WTC11 (cell line): ENCODE results near the gene MGMT. TPM values are rescaled to one million over a fixed set of nuclear protein-coding genes. Genes with fewer than 3 reads are reported as not detected.

Source experiments
- ATAC-seq: fragments of 200-7000 bp; cut with Tn5 transposase; 2 replicates; pipeline ENCODE4 v1.10.0; 2021; ENCODE audit warnings: mild to moderate bottlenecking, moderate library complexity
- CTCF ChIA-PET: fragments of 300-600 bp; sonication (Branson Sonifier 250); formaldehyde crosslinking; loops from one replicate; lab custom pipeline; 2021; ENCODE audit warnings: antibody characterized with exemption; lab: Charles Lee
- POLR2A ChIA-PET: fragments of 350-600 bp; sonication (Branson Sonifier 250); formaldehyde crosslinking; loops from one replicate; lab custom pipeline; 2021; ENCODE audit warnings: antibody characterized with exemption; lab: Charles Lee
- DNase-seq: peaks from one replicate; pipeline ENCODE4 v3.0.0; 2021; ENCODE audit warnings: low spot score
- H3K27ac Mint-ChIP-seq: 2 replicates; pipeline ENCODE4 v1.8.0; 2021; ENCODE audit warnings: mixed read lengths
- H3K27me3 Mint-ChIP-seq: 2 replicates; pipeline ENCODE4 v1.8.0; 2021; ENCODE audit warnings: low read depth, mild to moderate bottlenecking, moderate library complexity, mixed read lengths
- H3K36me3 Mint-ChIP-seq: 2 replicates; pipeline ENCODE4 v1.8.0; 2021; ENCODE audit warnings: mixed read lengths
- H3K4me1 Mint-ChIP-seq: 2 replicates; pipeline ENCODE4 v1.8.0; 2022; ENCODE audit warnings: mixed read lengths
- H3K4me3 Mint-ChIP-seq: 2 replicates; pipeline ENCODE4 v1.8.0; 2021; ENCODE audit warnings: mild to moderate bottlenecking, moderate library complexity, mixed read lengths
- H3K9me3 Mint-ChIP-seq: 2 replicates; pipeline ENCODE4 v1.8.0; 2021; ENCODE audit warnings: mixed read lengths
- ETV6 ChIP-seq: sonication (generic); formaldehyde crosslinking; IDR thresholded peaks from 2 replicates; pipeline ENCODE4 v1.8.1; 2022; ENCODE audit warnings: mild to moderate bottlenecking, missing genetic modification reagents
- GABPB1 ChIP-seq: sonication (generic); formaldehyde crosslinking; IDR thresholded peaks from 2 replicates; pipeline ENCODE4 v1.8.1; 2023; ENCODE audit warnings: mild to moderate bottlenecking, missing genetic modification reagents
- GRHL2 ChIP-seq: fragments of 250-450 bp; sonication (Bioruptor Pico); IDR thresholded peaks from 2 replicates; pipeline ENCODE4 v1.8.0; 2022; ENCODE audit warnings: mild to moderate bottlenecking, moderate library complexity; ENCODE audit not compliant: insufficient replicate concordance, severe bottlenecking
- IRF2 ChIP-seq: sonication (generic); formaldehyde crosslinking; IDR thresholded peaks from 2 replicates; pipeline ENCODE4 v1.8.0; 2022; ENCODE audit warnings: low read depth, missing genetic modification reagents, borderline replicate concordance
- NFATC4 ChIP-seq: fragments of 250-450 bp; sonication (Bioruptor Pico); IDR thresholded peaks from 2 replicates; pipeline ENCODE4 v1.9.0; 2021; ENCODE audit warnings: mild to moderate bottlenecking
- NR2C2 ChIP-seq: sonication (generic); formaldehyde crosslinking; IDR thresholded peaks from 2 replicates; pipeline ENCODE4 v1.8.0; 2022; ENCODE audit warnings: mild to moderate bottlenecking, missing genetic modification reagents
- RORB ChIP-seq: fragments of 250-450 bp; sonication (Bioruptor Pico); IDR thresholded peaks from 2 replicates; pipeline ENCODE4 v1.9.0; 2021; ENCODE audit warnings: mild to moderate bottlenecking
- SMAD3 ChIP-seq: sonication (generic); formaldehyde crosslinking; IDR thresholded peaks from 2 replicates; pipeline ENCODE4 v1.8.0; 2022; ENCODE audit warnings: missing genetic modification reagents, mild to moderate bottlenecking, borderline replicate concordance
- TCF7 ChIP-seq: sonication (generic); formaldehyde crosslinking; IDR thresholded peaks from 2 replicates; pipeline ENCODE4 v1.8.0; 2022; ENCODE audit warnings: mild to moderate bottlenecking, low read depth, missing genetic modification reagents, moderate library complexity
- TEAD4 ChIP-seq: sonication (generic); formaldehyde crosslinking; IDR thresholded peaks from 2 replicates; pipeline ENCODE4 v1.8.0; 2022; ENCODE audit warnings: mild to moderate bottlenecking, missing genetic modification reagents
- ZNF219 ChIP-seq: sonication (generic); formaldehyde crosslinking; IDR thresholded peaks from 2 replicates; pipeline ENCODE4 v1.8.0; 2023; ENCODE audit warnings: missing genetic modification reagents, mild to moderate bottlenecking, borderline replicate concordance
- ZNF423 ChIP-seq: fragments of 250-450 bp; sonication (Bioruptor Pico); IDR thresholded peaks from 2 replicates; pipeline ENCODE4 v2.1.2; 2022; ENCODE audit warnings: mild to moderate bottlenecking, moderate library complexity
- total RNA-seq: library from RNA; stranded (reverse); gene quantifications from 3 replicates; pipeline ENCODE4 v1.2.3, GENCODE V29; 2021
- TF ChIP-seq, protein P1 (sequence below): sonication (generic); formaldehyde crosslinking; IDR thresholded peaks from 2 replicates; pipeline ENCODE4 v1.8.0; 2022; ENCODE audit warnings: mild to moderate bottlenecking, missing genetic modification reagents
- TF ChIP-seq, protein P2 (sequence below): sonication (generic); formaldehyde crosslinking; IDR thresholded peaks from 2 replicates; pipeline ENCODE4 v1.8.1; 2022; ENCODE audit warnings: missing genetic modification reagents, borderline replicate concordance
- TF ChIP-seq, protein P3 (sequence below): fragments of 250-450 bp; sonication (Bioruptor Pico); IDR thresholded peaks from 2 replicates; pipeline ENCODE4 v1.9.0; 2021; ENCODE audit warnings: mild to moderate bottlenecking, borderline replicate concordance
- TF ChIP-seq, protein P4 (sequence below): fragments of 200-600 bp; IDR thresholded peaks from 2 replicates; pipeline ENCODE4 v1.8.0; 2022; ENCODE audit warnings: antibody characterized with exemption
- TF ChIP-seq, protein P5 (sequence below): sonication (generic); formaldehyde crosslinking; IDR thresholded peaks from 2 replicates; pipeline ENCODE4 v1.8.1; 2022; ENCODE audit warnings: mild to moderate bottlenecking, moderate library complexity, missing genetic modification reagents

The MGMT gene
- total RNA-seq, 1 experiment from 2014 or later, result 11.8 TPM

DNA sequence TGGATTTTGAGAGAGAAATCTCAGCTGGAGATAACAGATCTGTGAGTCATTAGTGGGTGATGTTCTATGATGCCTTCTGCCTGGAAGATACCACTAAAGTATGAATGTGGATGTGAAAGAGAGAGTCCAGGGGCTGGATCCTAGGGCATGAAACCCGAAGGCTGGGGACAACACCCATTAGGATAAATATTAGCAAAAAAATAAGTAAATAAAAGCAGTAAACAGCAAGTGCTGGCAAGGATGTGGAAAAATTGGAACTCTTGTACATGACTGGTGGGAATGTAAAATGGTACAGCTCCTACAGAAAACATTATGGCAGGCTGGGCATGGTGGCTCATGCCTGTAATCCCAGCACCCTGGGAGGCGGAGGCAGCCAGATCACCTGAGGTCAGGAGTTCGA, 16.6 kb upstream of the MGMT start:
- Mint-ChIP-seq H3K9me3 (peaks cover 18% of the 10 kb centered on the region), H3K27ac (no peak overlapping the region), H3K27me3 (no peaks in the 10 kb centered on the region), H3K4me3 (no peak overlapping the region), H3K36me3 (no peaks in the 10 kb centered on the region), H3K4me1 (peaks cover 15% of the 10 kb centered on the region)
- ChIA-PET CTCF (no interaction called here), POLR2A (no interaction called here)
- DNase-seq (no peak), ATAC-seq (no peak)
- TF ChIP-seq, protein P1, sequence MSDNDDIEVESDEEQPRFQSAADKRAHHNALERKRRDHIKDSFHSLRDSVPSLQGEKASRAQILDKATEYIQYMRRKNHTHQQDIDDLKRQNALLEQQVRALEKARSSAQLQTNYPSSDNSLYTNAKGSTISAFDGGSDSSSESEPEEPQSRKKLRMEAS (CRISPR knock-in tag), result no peak

DNA sequence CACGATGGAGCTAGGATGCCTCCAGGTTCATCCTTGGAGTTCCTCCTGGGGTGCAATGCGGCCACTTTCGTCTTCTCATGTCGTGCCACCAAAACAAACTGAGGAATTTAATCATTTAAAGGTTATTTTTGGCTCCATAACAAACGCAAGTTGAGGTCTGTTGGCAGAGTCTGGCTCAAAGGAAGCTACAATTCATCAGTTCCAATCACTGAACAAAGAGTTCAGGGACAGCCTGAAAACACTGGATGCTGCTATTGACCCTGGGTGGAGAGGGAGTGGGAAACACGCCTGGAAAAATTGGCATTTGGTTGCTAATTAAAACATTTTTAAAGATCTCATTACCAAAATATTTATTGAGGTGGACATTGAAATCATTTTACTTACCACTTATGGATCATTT, 11.4 kb upstream of the MGMT start:
- Mint-ChIP-seq H3K27ac (no peak overlapping the region), H3K4me1 (peaks cover 17% of the 10 kb centered on the region), H3K27me3 (no peaks in the 10 kb centered on the region), H3K9me3 (peaks cover 18% of the 10 kb centered on the region), H3K36me3 (no peaks in the 10 kb centered on the region), H3K4me3 (no peak overlapping the region)
- TF ChIP-seq, protein P2, sequence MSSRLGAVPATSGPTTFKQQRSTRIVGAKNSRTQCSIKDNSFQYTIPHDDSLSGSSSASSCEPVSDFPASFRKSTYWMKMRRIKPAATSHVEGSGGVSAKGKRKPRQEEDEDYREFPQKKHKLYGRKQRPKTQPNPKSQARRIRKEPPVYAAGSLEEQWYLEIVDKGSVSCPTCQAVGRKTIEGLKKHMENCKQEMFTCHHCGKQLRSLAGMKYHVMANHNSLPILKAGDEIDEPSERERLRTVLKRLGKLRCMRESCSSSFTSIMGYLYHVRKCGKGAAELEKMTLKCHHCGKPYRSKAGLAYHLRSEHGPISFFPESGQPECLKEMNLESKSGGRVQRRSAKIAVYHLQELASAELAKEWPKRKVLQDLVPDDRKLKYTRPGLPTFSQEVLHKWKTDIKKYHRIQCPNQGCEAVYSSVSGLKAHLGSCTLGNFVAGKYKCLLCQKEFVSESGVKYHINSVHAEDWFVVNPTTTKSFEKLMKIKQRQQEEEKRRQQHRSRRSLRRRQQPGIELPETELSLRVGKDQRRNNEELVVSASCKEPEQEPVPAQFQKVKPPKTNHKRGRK (CRISPR knock-in tag), result no peak
- TF ChIP-seq NR2C2 (CRISPR knock-in tag) (no peak), IRF2 (CRISPR knock-in tag) (no peak), NFATC4 (CRISPR knock-in tag) (no peak), ZNF219 (CRISPR knock-in tag) (no peak), ETV6 (no peak), RORB (CRISPR knock-in tag) (no peak), ZNF423 (CRISPR knock-in tag) (no peak), SMAD3 (no peak), TEAD4 (CRISPR knock-in tag) (no peak)
- TF ChIP-seq, protein P3, sequence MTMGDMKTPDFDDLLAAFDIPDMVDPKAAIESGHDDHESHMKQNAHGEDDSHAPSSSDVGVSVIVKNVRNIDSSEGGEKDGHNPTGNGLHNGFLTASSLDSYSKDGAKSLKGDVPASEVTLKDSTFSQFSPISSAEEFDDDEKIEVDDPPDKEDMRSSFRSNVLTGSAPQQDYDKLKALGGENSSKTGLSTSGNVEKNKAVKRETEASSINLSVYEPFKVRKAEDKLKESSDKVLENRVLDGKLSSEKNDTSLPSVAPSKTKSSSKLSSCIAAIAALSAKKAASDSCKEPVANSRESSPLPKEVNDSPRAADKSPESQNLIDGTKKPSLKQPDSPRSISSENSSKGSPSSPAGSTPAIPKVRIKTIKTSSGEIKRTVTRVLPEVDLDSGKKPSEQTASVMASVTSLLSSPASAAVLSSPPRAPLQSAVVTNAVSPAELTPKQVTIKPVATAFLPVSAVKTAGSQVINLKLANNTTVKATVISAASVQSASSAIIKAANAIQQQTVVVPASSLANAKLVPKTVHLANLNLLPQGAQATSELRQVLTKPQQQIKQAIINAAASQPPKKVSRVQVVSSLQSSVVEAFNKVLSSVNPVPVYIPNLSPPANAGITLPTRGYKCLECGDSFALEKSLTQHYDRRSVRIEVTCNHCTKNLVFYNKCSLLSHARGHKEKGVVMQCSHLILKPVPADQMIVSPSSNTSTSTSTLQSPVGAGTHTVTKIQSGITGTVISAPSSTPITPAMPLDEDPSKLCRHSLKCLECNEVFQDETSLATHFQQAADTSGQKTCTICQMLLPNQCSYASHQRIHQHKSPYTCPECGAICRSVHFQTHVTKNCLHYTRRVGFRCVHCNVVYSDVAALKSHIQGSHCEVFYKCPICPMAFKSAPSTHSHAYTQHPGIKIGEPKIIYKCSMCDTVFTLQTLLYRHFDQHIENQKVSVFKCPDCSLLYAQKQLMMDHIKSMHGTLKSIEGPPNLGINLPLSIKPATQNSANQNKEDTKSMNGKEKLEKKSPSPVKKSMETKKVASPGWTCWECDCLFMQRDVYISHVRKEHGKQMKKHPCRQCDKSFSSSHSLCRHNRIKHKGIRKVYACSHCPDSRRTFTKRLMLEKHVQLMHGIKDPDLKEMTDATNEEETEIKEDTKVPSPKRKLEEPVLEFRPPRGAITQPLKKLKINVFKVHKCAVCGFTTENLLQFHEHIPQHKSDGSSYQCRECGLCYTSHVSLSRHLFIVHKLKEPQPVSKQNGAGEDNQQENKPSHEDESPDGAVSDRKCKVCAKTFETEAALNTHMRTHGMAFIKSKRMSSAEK (CRISPR knock-in tag), result no peak
- ATAC-seq (no peak), DNase-seq (no peak)
- CTCF ChIA-PET, result no interaction called here
- POLR2A ChIA-PET, result no interaction called here

DNA sequence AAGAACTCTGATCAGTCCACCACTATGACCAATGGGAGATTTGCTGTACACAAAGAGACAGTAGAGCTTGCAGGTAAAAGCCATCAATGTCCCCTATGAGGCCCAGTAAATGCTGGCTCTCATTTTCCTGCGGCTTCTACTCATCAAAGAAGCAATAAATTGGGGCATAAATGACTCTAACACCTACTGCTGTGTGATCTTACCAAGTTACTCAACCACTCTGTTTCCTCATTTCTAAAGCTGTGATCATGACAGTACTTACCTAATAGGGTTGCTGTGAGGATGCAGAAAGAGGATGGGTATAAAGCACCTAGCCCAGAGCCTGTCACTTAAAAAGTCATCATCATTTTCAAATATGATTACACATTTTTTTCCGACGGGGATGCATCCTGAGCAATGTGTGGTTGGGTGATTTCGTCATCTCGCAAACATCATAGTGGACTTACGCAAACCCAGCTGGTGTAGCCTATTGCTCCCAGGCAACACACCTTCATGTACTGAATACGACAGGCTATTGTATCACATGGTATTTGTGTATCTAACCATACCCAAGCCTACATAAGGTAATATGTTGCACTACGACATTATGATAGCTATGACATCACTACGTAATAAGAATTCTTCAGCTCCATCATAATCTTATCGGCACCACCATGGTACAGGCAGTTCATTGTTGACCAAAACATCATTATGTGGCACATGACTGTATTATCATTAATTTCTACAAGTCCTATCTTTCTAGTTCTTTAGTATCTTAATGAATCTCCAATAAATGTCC, 7.1 kb upstream of the MGMT start:
- Mint-ChIP-seq H3K36me3 (no peaks in the 10 kb centered on the region), H3K4me1 (peaks cover 28% of the 10 kb centered on the region), H3K27ac (no peak overlapping the region), H3K9me3 (no peaks in the 10 kb centered on the region), H3K4me3 (no peak overlapping the region), H3K27me3 (no peaks in the 10 kb centered on the region; the same call in 1 of the 2 replicates)
- TF ChIP-seq GRHL2 (CRISPR knock-in tag) (no peak), GABPB1 (0 out of 2 replicates have a peak, but pooled peaks have one; percentile 21), TCF7 (no peak)
- TF ChIP-seq, protein P4, sequence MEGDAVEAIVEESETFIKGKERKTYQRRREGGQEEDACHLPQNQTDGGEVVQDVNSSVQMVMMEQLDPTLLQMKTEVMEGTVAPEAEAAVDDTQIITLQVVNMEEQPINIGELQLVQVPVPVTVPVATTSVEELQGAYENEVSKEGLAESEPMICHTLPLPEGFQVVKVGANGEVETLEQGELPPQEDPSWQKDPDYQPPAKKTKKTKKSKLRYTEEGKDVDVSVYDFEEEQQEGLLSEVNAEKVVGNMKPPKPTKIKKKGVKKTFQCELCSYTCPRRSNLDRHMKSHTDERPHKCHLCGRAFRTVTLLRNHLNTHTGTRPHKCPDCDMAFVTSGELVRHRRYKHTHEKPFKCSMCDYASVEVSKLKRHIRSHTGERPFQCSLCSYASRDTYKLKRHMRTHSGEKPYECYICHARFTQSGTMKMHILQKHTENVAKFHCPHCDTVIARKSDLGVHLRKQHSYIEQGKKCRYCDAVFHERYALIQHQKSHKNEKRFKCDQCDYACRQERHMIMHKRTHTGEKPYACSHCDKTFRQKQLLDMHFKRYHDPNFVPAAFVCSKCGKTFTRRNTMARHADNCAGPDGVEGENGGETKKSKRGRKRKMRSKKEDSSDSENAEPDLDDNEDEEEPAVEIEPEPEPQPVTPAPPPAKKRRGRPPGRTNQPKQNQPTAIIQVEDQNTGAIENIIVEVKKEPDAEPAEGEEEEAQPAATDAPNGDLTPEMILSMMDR, result no peak
- TF ChIP-seq, protein P5, sequence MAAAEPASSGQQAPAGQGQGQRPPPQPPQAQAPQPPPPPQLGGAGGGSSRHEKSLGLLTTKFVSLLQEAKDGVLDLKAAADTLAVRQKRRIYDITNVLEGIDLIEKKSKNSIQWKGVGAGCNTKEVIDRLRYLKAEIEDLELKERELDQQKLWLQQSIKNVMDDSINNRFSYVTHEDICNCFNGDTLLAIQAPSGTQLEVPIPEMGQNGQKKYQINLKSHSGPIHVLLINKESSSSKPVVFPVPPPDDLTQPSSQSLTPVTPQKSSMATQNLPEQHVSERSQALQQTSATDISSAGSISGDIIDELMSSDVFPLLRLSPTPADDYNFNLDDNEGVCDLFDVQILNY (CRISPR knock-in tag), result no peak
- ChIA-PET POLR2A (no interaction called here), CTCF (no interaction called here)
- no peak for ATAC-seq
- no peak for DNase-seq
